Motor neuron (in vitro differentiated cells): Measurements from ENCODE around the gene CD300H. TPM values are rescaled to one million over a fixed set of nuclear protein-coding genes. Genes with fewer than 3 reads are reported as not detected.
A peak's percentile ranks its signal among the peaks of the same experiment; 100 is the strongest.
"Not testable (repeated sequence)": the region's sequence is repeated elsewhere in the genome, so short reads cannot be mapped to it uniquely, and the experiment has no call there.

Experiments
- ATAC-seq, 8 experiments: fragments of 200-7000 bp; cut with Tn5 transposase; replicated peaks in 6 of 8; 2 replicates each; pipeline ENCODE4 v1.8.0; 2021; ENCODE audit warnings: mild to moderate bottlenecking in 8 of 8, moderate library complexity in 8 of 8
- H3K27ac ChIP-seq, 2 donors: fragments of 250-450 bp; sonication (Bioruptor Pico); 2 replicates each; pipeline ENCODE4 v1.9.0; 2021; ENCODE audit warnings: antibody characterized with exemption in 2 of 2, mild to moderate bottlenecking in 2 of 2, moderate library complexity in 1 of 2
- H3K4me1 ChIP-seq, 2 donors: fragments of 250-450 bp; sonication (Bioruptor Pico); replicated peaks in 1 of 2; 2 replicates each; pipeline ENCODE4 v1.6.1; 2021; ENCODE audit warnings: antibody characterized with exemption in 2 of 2, mild to moderate bottlenecking in 2 of 2, moderate library complexity in 1 of 2
- H3K4me3 ChIP-seq, 5 donors: fragments of 250-450 bp; sonication (Bioruptor Pico); 2 replicates each; pipeline ENCODE4 v1.9.0; 2021; ENCODE audit warnings: antibody characterized with exemption in 5 of 5, mild to moderate bottlenecking in 5 of 5, moderate library complexity in 4 of 5
- WGBS, 10 experiments: fragments of 450-650 bp; shearing (Covaris generic); methylation state at CpG; one replicate each; pipeline ENCODE4 v1.0.0; 2022; 5-methylcytosine and 5-hydroxymethylcytosine counted together
- in situ Hi-C, 9 experiments: fragments of 400-800 bp; cut with MboI; loops; one replicate each; pipeline ENCODE4 v1.15.0; 2021; ENCODE audit warnings: low sequenced_read_pairs in 9 of 9, low pct_unique_long_range_greater_than_20kb in 2 of 9; ENCODE audit not compliant: unreplicated experiment in 9 of 9
- total RNA-seq, 8 experiments: library from RNA; unstranded; fragments of 300-600 nt; gene quantifications; 2 replicates each; pipeline versions ENCODE4 v1.2.3 to v1.2.4, GENCODE V29; 2022

The CD300H gene
- total RNA-seq, 8 experiments from 2014 or later: not detected

DNA sequence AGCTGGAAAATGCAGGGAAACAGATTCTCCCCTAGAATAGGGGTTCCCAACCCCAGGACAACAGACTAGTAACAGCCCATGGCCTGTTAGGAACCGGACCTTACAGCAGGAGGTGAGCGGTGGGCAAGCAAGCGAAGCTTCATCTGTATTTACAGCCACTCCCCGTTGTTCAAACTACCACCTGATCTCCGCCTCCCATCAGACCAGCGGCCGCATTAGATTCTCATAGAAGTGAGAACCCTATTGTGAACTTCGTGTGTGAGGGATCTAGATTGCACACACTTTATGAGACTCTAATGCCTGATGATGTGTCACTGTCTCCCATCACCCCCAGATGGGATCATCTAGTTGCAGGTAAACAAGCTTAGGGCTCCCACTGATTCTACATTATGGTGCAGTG, 39.6 kb downstream of the CD300H start:
- no peaks in the 10 kb centered on the region for H3K4me1 ChIP-seq
- H3K27ac ChIP-seq: no peak overlapping the region
- WGBS, 10 experiments: 43 to 84% (median 77%) methylated on average over 1 to 8 of the region's 8 CpGs; no CpG with 5 or more reads in 5 of the 10 experiments
- no peak overlapping the region for H3K4me3 ChIP-seq
- no peak for ATAC-seq
- in situ Hi-C loops: no loop called here

DNA sequence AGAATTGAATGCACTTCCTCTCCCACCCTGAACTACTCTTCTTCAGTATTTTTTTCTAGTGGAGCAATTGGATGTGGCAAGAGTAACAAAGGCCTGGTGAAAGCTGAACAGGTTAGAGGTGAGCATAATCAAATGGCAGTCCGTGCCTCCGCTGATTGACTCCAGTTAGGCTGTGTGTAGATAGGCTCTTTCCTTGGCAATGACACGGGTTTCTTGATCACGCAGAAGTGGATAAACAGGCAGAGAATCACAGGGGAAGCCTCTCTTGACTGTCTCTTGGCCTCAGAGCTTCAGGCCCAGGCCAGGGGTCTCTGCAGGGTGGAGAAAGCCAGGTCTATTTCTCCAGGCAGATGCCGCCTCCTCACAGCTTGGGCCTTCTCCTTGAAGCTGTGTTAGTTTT, 40.2 kb downstream of the CD300H start:
- Histone ChIP-seq H3K4me1 (no peaks in the 10 kb centered on the region), H3K27ac (no peak overlapping the region), H3K4me3 (no peak overlapping the region)
- 25 to 90% (median 72%) methylated on average over 2 to 5 of the region's 5 CpGs; no CpG with 5 or more reads in 5 of the 10 experiments for WGBS, 10 experiments
- in situ Hi-C loops: no loop called here
- ATAC-seq: no peak

DNA sequence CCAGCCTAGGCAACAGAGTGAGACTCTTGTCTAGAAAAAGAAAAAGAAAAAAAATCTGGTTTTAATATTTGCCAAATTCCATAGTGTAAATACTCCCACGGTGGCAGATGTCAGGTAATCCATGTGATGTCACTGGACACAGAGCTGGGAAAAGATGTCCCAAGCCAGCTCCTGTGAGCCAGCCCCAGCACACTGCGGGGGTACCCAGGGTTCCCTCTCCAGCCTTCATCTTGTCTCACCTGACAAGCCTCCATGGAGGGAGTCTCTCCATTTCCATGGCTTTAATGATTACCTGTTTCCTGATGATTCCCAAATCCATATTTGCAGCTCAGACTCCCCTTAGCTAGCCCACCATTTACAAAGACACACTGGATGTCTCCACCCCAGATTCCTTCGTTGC, 40.6 kb downstream of the CD300H start:
- in situ Hi-C loops: no loop called here
- Histone ChIP-seq H3K4me3 (no peak overlapping the region), H3K4me1 (no peaks in the 10 kb centered on the region), H3K27ac (no peak overlapping the region)
- ATAC-seq: no peak
- WGBS, 10 experiments: 0 to 90% (median 48%) methylated on average over 1 to 3 of the region's 3 CpGs; no CpG with 5 or more reads in 3 of the 10 experiments

DNA sequence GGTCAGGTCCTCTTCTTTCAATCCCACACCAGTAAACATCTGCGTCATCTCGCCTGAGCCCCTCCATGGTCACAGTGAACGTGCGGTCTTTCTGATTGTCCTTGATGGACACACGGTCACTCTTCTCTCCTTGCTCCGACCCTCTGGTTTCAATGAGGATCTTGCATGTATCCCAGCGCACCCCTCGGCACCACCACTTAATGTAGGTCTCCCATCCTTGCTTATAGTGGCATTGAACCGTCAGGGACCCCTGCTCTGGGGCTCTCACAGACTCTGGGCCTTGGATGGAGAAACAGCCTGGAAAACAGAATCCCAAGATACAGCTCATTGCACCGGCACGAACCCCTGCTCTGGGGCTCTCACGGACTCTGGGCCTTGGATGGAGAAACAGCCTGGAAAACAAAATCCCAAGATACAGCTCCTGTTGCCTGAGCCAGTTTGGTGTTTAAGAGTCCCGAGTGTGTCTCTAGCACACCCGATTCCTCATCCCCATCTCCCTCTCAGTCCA, 41.5 kb downstream of the CD300H start:
- H3K27ac ChIP-seq: no peak overlapping the region
- no peak for ATAC-seq
- 17 to 94% (median 58%) methylated on average over 2 to 12 of the region's 14 CpGs; no CpG with 5 or more reads in 2 of the 10 experiments for WGBS, 10 experiments
- H3K4me3 ChIP-seq: no peak overlapping the region
- in situ Hi-C loops: no loop called here
- H3K4me1 ChIP-seq: no peaks in the 10 kb centered on the region

DNA sequence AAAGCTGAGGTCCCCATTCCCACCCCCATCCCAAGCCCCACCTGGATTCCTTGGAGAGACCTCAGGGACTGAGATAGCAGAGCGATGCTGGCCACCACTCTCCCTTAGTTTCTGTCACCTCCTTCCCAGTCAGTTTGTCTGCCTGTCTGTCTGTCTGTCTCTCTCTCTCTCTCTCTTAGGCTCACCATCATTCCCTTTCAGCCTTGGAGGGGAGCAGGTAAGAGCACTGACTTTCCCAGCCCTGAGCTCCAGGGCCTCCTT, 41.9 kb downstream of the CD300H start:
- in situ Hi-C loops: no loop called here
- WGBS, 10 experiments: 67% methylated on average over 1 of the region's 1 CpG; no CpG with 5 or more reads in 9 of the 10 experiments
- no peak for ATAC-seq

DNA sequence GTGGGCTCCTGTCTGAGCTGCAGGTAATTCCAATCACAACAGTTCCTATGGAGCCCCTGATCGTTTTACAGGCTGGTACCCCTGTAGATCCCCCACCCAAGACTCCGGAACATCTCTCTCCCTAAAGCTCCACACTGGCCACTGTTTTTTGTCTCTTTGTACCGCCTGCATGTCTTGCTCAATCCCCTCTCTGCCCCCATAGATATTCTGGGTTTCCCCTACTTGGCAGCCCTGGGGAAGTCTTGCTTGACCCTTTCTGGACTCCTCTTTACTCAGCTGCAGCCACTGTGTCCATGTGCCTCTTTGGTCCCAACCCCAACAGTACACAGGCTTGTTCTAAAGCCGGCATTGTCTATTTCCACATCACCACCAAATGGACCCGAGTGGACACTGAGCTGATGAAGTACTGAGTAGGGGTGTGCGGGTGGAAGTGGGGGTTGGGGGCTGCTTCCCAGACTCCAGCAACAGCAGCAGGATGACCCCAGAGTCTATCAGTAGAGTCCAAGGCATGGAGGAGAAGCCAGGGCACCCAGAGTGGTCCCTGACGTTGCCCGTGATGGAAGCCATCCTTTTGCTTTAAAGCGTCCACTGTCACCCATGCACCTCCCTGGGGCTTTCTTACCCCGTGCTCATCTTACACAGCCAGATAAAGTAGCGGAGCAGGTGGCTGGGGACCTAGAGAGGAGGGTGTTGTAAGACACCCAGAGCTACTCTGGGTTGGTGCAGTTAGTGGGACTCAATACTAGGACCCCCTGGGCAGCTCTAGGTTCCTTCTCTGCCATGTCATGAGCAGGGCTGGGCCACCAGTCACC, 42.5 kb downstream of the CD300H start:
- Histone ChIP-seq H3K4me3 (no peak overlapping the region), H3K4me1 (no peaks in the 10 kb centered on the region), H3K27ac (no peak overlapping the region)
- in situ Hi-C loops: no loop called here
- ATAC-seq: no peak
- 0 to 93% (median 58%) methylated on average over 1 to 5 of the region's 11 CpGs; no CpG with 5 or more reads in 2 of the 10 experiments for WGBS, 10 experiments

More for the DNA sequence above, 41.9 kb downstream of the CD300H start:
- no peaks in the 10 kb centered on the region for H3K4me1 ChIP-seq
- H3K27ac ChIP-seq: no peak overlapping the region
- no peak overlapping the region for H3K4me3 ChIP-seq

DNA sequence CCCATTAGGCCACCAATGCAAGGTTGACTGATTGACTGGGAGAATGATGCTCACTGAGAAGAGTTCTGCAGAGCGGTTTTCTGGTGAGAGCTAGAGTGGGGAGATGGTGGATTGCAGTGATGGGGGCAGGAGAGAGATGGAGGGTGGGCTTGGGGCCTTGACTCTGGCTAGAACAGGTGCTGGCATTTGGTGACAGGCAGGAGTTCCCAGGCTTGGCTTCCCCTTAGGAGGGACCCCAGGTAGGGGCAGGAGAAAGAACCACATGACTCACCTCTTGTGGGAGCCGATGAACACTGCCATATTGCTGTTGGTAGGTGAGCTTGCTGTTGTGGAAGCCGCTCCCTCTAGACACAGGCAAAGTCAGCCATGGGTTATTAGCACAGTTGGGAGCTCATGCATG, 44.0 kb downstream of the CD300H start:
- H3K27ac ChIP-seq: no peak overlapping the region
- in situ Hi-C loops: no loop called here
- no peak overlapping the region for H3K4me3 ChIP-seq
- ATAC-seq: no peak
- H3K4me1 ChIP-seq: no peaks in the 10 kb centered on the region
- 13 to 100% methylated on average over 1 to 2 of the region's 3 CpGs; no CpG with 5 or more reads in 8 of the 10 experiments for WGBS, 10 experiments

DNA sequence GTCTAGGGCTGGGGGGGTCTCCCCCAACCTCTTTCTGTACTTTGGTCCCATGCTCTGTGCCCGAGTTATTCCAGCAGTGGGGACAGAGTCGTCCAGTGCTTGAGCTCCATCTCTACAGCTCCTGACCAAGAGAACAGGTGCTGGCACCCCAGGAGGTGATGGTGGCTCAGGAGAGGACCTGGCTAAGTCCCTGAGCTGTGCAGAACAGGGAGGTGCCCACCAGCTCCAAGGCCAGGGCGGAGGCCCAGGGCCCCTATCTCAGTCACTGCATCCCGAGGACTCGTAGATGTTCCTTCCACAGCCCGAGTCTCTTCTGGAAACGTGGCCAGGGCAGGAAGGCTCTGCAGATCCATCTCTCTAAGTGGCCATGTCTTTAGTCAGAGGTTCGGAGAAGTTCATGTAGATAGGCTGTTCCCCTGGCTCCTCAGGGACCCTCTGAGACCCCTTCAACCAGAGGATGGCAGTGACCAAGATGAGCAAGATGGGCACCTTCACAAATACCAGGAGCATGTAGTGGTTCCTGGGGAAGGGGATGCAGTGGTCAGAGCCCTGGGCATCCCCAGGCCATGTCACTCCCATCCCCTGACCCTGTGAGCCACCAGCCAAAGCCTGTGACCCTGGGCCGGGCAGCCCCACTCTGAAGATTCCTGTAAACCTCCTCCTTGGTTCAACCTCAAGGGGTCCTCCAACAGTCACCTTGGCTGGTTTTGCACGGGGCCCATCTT, 44.8 kb downstream of the CD300H start:
- in situ Hi-C loops: no loop called here
- no peak overlapping the region for H3K27ac ChIP-seq
- 0 to 82% (median 57%) methylated on average over 1 to 8 of the region's 10 CpGs; no CpG with 5 or more reads in 3 of the 10 experiments for WGBS, 10 experiments
- H3K4me1 ChIP-seq: no peaks in the 10 kb centered on the region
- no peak for ATAC-seq
- H3K4me3 ChIP-seq: no peak overlapping the region

DNA sequence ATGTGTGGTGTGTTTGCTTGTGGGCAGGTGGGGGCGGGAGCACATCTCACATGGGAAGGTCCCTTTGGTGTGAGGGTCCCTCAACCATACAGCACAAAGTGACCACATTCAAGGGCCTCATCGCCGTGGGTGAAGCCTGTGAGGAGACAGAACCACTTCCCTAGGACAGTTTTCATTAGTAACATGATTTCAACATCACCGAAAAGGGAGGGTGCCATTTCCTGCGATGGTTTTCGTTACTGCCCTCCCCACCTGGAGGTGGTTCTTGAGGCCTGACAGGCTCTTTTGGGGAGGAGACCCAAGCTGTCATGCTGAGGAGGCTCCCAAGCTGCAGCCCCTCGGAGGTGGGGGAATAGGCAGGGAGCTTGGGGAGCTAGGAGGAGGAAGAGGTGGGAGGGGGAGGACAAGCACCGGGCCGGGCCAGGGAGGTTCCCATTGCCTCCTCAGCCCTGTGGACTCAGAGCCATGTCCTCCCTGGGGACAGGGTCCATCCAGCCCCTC, 45.6 kb downstream of the CD300H start:
- whole genome bisulfite sequencing, 10 experiments: 18 to 100% (median 65%) methylated on average over 1 to 3 of the region's 9 CpGs; no CpG with 5 or more reads in 5 of the 10 experiments
- Histone ChIP-seq H3K4me1 (no peaks in the 10 kb centered on the region), H3K27ac (no peak overlapping the region), H3K4me3 (no peak overlapping the region)
- ATAC-seq: no peak
- in situ Hi-C loops: no loop called here

DNA sequence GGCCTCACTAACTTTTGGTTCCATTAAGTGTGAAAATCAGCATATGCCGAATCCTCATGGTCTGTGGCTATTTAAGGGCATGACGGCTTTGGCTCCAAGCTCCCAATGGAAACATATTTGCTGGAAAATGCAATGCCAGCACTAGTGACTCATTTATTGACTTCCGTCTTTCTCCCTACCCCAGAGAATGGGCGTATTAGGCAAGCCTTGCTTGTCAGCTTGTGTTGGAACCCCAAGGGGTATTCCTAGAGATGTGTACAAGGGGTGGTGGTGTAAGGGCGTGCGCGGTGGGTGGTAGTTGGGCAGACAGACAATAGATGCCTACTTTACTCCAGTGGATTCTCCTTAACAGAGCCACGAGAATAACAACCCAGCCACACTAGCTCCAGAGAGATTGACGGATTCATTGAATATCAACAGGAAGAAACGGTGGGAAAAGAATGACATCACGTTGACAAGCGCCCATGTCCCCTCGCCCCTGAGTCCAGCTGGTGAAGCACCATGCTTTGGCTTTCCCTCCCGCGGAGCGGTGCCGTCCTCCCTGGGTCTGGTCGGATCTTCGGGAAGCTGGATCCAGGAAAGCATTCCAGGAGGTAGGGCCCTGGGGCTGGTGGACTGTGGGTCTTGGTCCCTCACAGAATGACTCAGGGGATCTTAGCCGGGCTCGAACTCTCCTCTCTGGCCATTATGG, 46.4 kb downstream of the CD300H start:
- Histone ChIP-seq H3K4me3 (no peak overlapping the region), H3K27ac (no peak overlapping the region), H3K4me1 (no peaks in the 10 kb centered on the region)
- WGBS, 10 experiments: 0 to 91% (median 79%) methylated on average over 1 to 17 of the region's 21 CpGs; no CpG with 5 or more reads in 2 of the 10 experiments
- in situ Hi-C loops: no loop called here
- peak in 1 of 8 experiments; percentile 52 for ATAC-seq

DNA sequence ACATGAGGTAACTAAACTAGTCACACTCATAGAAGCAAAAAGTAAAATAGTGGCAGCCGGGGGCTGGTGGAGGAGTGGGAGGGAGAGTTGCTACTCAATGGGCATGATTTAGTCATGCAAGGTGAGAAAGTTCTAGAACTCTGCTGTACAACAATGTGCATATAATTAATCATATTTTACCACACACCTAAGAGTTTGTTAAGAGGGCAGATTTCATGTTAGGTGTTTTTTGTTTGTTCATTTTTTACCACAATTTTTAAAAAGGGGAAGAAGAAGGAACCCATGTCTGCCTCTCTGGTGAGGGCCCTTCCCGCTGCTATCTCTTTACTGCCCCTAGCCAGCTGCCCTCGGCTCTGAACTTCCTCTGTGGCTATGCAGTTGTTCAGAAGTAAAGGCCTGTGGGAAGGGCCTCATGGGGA, 47.3 kb downstream of the CD300H start:
- H3K27ac ChIP-seq: no peak overlapping the region
- ATAC-seq: no peak
- in situ Hi-C loops: no loop called here

DNA sequence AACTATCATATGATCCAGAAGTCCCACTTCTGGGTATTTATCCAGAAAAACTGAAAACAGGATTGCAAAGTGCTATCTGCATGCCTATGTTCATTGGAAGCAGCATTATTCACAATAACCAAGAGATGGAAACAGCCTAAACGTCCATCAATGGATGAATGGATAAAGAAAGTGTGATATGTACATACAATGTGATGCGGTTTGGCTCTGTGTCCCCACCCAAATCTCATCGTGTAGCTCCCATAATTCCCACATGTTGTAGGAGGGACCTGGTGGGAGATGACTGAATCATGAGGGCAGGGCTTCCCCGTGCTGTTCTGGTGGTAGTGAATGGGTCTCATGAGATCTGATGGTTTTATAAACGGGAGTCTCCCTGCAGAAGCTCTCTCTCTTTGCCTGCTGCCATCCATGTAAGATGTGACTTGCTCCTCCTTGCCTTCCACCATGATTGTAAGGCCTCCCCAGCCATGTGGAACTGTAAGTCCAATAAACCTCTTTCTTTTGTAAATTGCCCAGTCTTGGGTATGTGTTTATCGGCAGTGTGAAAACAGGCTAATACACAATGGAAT, 48.8 kb downstream of the CD300H start:
- in situ Hi-C loops, H3K4me1 ChIP-seq, H3K4me3 ChIP-seq, H3K27ac ChIP-seq: not testable (repeated sequence)
- peak in 2 of 8 experiments; percentile 55 to 60 for ATAC-seq
- 14 to 100% (median 67%) methylated on average over 1 to 6 of the region's 6 CpGs; no CpG with 5 or more reads in 1 of the 10 experiments for WGBS, 10 experiments

More for the DNA sequence above, 47.3 kb downstream of the CD300H start:
- Histone ChIP-seq H3K4me1 (no peaks in the 10 kb centered on the region), H3K4me3 (no peak overlapping the region)
- 43 to 100% (median 82%) methylated on average over 1 to 3 of the region's 3 CpGs for WGBS, 10 experiments
